K562 (cell line): ENCODE data around the gene ARF1. TPM values are rescaled to one million over a fixed set of nuclear protein-coding genes. Genes with fewer than 3 reads are reported as not detected.
A peak's percentile ranks its signal among the peaks of the same experiment; 100 is the strongest.

Experiments
- ATAC-seq: fragments of 200-7000 bp; cut with Tn5 transposase; 3 replicates; pipeline ENCODE4 v1.9.1; 2020; ENCODE audit warnings: moderate library complexity
- BruUV-seq: library from RNA; stranded (reverse); fragments of 400-500 nt; replicated peaks from 2 replicates; lab custom pipeline; 2021; lab: Mats Ljungman, UMichigan
- CTCF ChIA-PET: fragments of 300-600 bp; formaldehyde crosslinking; extraction: SDS; loops from one replicate; lab custom pipeline; 2021; ENCODE audit warnings: low intra/inter-chr PET ratio; lab: Yijun Ruan, JAX
- POLR2A ChIA-PET: fragments of 300-600, 350-650 bp; sonication (Branson Sonifier 250); formaldehyde crosslinking; extraction: SDS; loops from one replicate; lab custom pipeline; 2021; ENCODE audit warnings: antibody characterized with exemption, inconsistent platforms; lab: Yijun Ruan, JAX
- DNase-seq, 4 experiments: peaks; one replicate each; pipeline versions ENCODE4 v3.0.0 to v3.0.0-alpha.2; 2011 to 2018; ENCODE audit warnings: low spot score in 3 of 4, mixed read lengths in 3 of 4; ENCODE audit errors: extremely low read depth in 1 of 4
- FAIRE-seq: peaks from 2 replicates; lab custom pipeline; 2011; peaks lifted over from hg19 to GRCh38; lab: Jason Lieb, UNC
- H2AFZ ChIP-seq: 2 replicates; pipeline ENCODE4 v1.6.0; 2011; ENCODE audit warnings: low read depth, low read length, control low read depth, inconsistent platforms
- H3K27ac ChIP-seq: fragments of 200-600 bp; 3 replicates; pipeline ENCODE4 v1.8.0; 2011; ENCODE audit warnings: low read depth, mild to moderate bottlenecking, control low read depth, inconsistent platforms, low read length, moderate library complexity, mixed read lengths; ENCODE audit errors: extremely low read depth
- H3K27me3 ChIP-seq, 2 experiments: fragments of 300-600 bp in 1 of 2; 2 replicates in 1 of 2; 3 replicates in 1 of 2; pipeline versions ENCODE4 v1.6.0 to v1.8.0; 2011; ENCODE audit warnings: inconsistent platforms in 2 of 2, low read length in 2 of 2, mild to moderate bottlenecking in 1 of 2, mixed read lengths in 1 of 2, moderate library complexity in 1 of 2; ENCODE audit not compliant: control insufficient read depth in 2 of 2, insufficient read depth in 2 of 2
- H3K36me3 ChIP-seq: fragments of 300-600 bp; 3 replicates; pipeline ENCODE4 v1.8.0; 2011; ENCODE audit warnings: mild to moderate bottlenecking, low read length, inconsistent platforms; ENCODE audit not compliant: control insufficient read depth, insufficient read depth
- H3K4me1 ChIP-seq, 2 experiments: fragments of 200-600 bp in 1 of 2; replicated peaks in 1 of 2; 2 replicates in 1 of 2; 3 replicates in 1 of 2; pipeline versions ENCODE4 v1.5.1 to v1.8.0; 2011; ENCODE audit warnings: inconsistent platforms in 2 of 2, low read length in 2 of 2, mild to moderate bottlenecking in 1 of 2, mixed read lengths in 1 of 2, moderate library complexity in 1 of 2; ENCODE audit not compliant: control insufficient read depth in 2 of 2, insufficient read depth in 2 of 2
- H3K4me2 ChIP-seq: 2 replicates; pipeline ENCODE4 v1.6.1; 2011; ENCODE audit warnings: low read length, control low read depth, inconsistent platforms, mixed read lengths; ENCODE audit not compliant: insufficient read depth
- H3K4me3 ChIP-seq: fragments of 200-600 bp; sonication (generic), shearing (Covaris generic); 2 replicates; pipeline ENCODE4 v1.5.1; 2016; ENCODE audit warnings: control low read depth, inconsistent platforms
- H3K79me2 ChIP-seq: fragments of 200-600 bp; 3 replicates; pipeline ENCODE4 v1.8.0; 2011; ENCODE audit warnings: low read length, inconsistent platforms; ENCODE audit not compliant: control insufficient read depth, insufficient read depth
- H3K9ac ChIP-seq, 2 experiments: 2 replicates each; pipeline versions ENCODE4 v1.6.0 to v1.6.1; 2011; ENCODE audit warnings: low read depth in 2 of 2, low read length in 2 of 2, control low read depth in 1 of 2, inconsistent platforms in 1 of 2, mild to moderate bottlenecking in 1 of 2, mixed read lengths in 1 of 2; ENCODE audit not compliant: insufficient read depth in 1 of 2
- H3K9me1 ChIP-seq: one replicate; pipeline ENCODE4 v1.6.0; 2011; ENCODE audit warnings: inconsistent platforms, mild to moderate bottlenecking, low read length, moderate library complexity; ENCODE audit not compliant: control insufficient read depth, insufficient read depth
- H3K9me3 ChIP-seq: replicated peaks from 2 replicates; pipeline ENCODE4 v1.5.1; 2011; ENCODE audit warnings: low read depth, low read length, inconsistent platforms; ENCODE audit not compliant: control insufficient read depth, insufficient read depth
- H4K20me1 ChIP-seq: replicated peaks from 2 replicates; pipeline ENCODE4 v1.6.1; 2011; ENCODE audit warnings: low read length, inconsistent platforms, mixed read lengths; ENCODE audit not compliant: control insufficient read depth, insufficient read depth
- CAMTA2 ChIP-seq: fragments of 250-450 bp; sonication (Bioruptor Pico); conservative IDR thresholded peaks from 2 replicates; pipeline ENCODE4 v1.5.1; 2022
- CBFB ChIP-seq: sonication (generic); formaldehyde crosslinking; IDR thresholded peaks from 2 replicates; pipeline ENCODE4 v1.4.0; 2020; ENCODE audit warnings: mild to moderate bottlenecking, missing genetic modification reagents
- ETV6 ChIP-seq, 3 experiments: fragments of 150-350 bp in 1 of 3; sonication (generic) in 1 of 3; formaldehyde crosslinking in 1 of 3; IDR thresholded peaks; 2 replicates each; pipeline versions ENCODE4 v1.6.1 to v1.8.0; 2014 to 2022; ENCODE audit warnings: borderline replicate concordance in 2 of 3, low read depth in 2 of 3, antibody characterized with exemption in 1 of 3, low read length in 1 of 3, mild to moderate bottlenecking in 1 of 3, missing genetic modification reagents in 1 of 3
- FIP1L1 ChIP-seq: fragments of 200-400 bp; formaldehyde crosslinking; IDR thresholded peaks from 2 replicates; pipeline ENCODE4 v1.6.1; 2018; ENCODE audit warnings: mild to moderate bottlenecking, low read depth, low read length; ENCODE audit not compliant: poor library complexity, severe bottlenecking
- FOXK1 ChIP-seq: sonication (generic); formaldehyde crosslinking; IDR thresholded peaks from 2 replicates; pipeline ENCODE4 v1.8.0; 2022; ENCODE audit warnings: missing genetic modification reagents, mild to moderate bottlenecking, borderline replicate concordance
- GABPB2 ChIP-seq: fragments of 250-450 bp; sonication (Bioruptor Pico); conservative IDR thresholded peaks from 2 replicates; pipeline ENCODE4 v1.5.1; 2021; ENCODE audit warnings: mild to moderate bottlenecking
- GATAD2B ChIP-seq: fragments of 450-650 bp; IDR thresholded peaks from 2 replicates; pipeline ENCODE4 v1.6.1; 2017; ENCODE audit warnings: mild to moderate bottlenecking, borderline replicate concordance
- HMG20B ChIP-seq: fragments of 250-450 bp; sonication (Bioruptor Pico); IDR thresholded peaks from 2 replicates; pipeline ENCODE4 v1.5.0; 2021; ENCODE audit warnings: mild to moderate bottlenecking
- PCBP1 ChIP-seq: fragments of 200-400 bp; formaldehyde crosslinking; IDR thresholded peaks from 2 replicates; pipeline ENCODE4 v1.6.1; 2018; ENCODE audit warnings: mild to moderate bottlenecking, low read depth, low read length; ENCODE audit not compliant: poor library complexity, severe bottlenecking
- PHF20 ChIP-seq: fragments of 450-650 bp; IDR thresholded peaks from 2 replicates; pipeline ENCODE4 v1.6.1; 2018; ENCODE audit not compliant: partially characterized antibody
- RB1 ChIP-seq: fragments of 450-650 bp; IDR thresholded peaks from 2 replicates; pipeline ENCODE4 v1.6.1; 2017; ENCODE audit warnings: low read depth, mild to moderate bottlenecking
- RBM22 ChIP-seq: fragments of 200-400 bp; formaldehyde crosslinking; IDR thresholded peaks from 2 replicates; pipeline ENCODE4 v1.6.1; 2018; ENCODE audit warnings: low read length, low read depth; ENCODE audit not compliant: poor library complexity, severe bottlenecking
- SRSF3 ChIP-seq: fragments of 200-400 bp; formaldehyde crosslinking; IDR thresholded peaks from 2 replicates; pipeline ENCODE4 v1.6.1; 2016; ENCODE audit warnings: mild to moderate bottlenecking, low read length, moderate library complexity; ENCODE audit not compliant: insufficient read depth
- STAG1 ChIP-seq: sonication (generic); formaldehyde crosslinking; IDR thresholded peaks from 2 replicates; pipeline ENCODE4 v1.5.0; 2020; ENCODE audit warnings: missing genetic modification reagents, borderline replicate concordance
- STAT5B ChIP-seq: fragments of 250-450 bp; sonication (Bioruptor Pico); IDR thresholded peaks from 2 replicates; pipeline ENCODE4 v1.8.0; 2021; ENCODE audit warnings: mild to moderate bottlenecking, inconsistent platforms
- ZNF354B ChIP-seq: fragments of 250-450 bp; sonication (Bioruptor Pico); IDR thresholded peaks from 2 replicates; pipeline ENCODE4 v1.4.0; 2020
- ZNF561 ChIP-seq: fragments of 450-650 bp; formaldehyde crosslinking; conservative IDR thresholded peaks from 2 replicates; pipeline ENCODE4 v1.4.0; 2020; ENCODE audit warnings: mild to moderate bottlenecking, moderate library complexity
- ZNF766 ChIP-seq: fragments of 200-800 bp; sonication (Bioruptor generic); conservative IDR thresholded peaks from 2 replicates; pipeline ENCODE4 v1.6.1; 2016; ENCODE audit warnings: missing genetic modification characterization, missing compliant biosample characterization
- WGBS: fragments of 100-300 bp; shearing (Covaris generic); methylation state at CpG from one replicate; pipeline ENCODE4 v1.1.6; 2016; ENCODE audit warnings: low coverage, mixed read lengths; ENCODE audit not compliant: insufficient coverage; ENCODE audit errors: missing lambda C conversion rate; 5-methylcytosine and 5-hydroxymethylcytosine counted together
- in situ Hi-C: fragments of 300-500 bp; cut with MboI; formaldehyde crosslinking; loops from 4 replicates; pipeline ENCODE4 v1.15.0; 2018; ENCODE audit warnings: inconsistent platforms, mixed read lengths
- intact Hi-C: fragments of 100-400 bp; cut with micrococcal nuclease; formaldehyde crosslinking; loops from 2 replicates; pipeline ENCODE4 v1.14.2; 2022
- polyA plus RNA-seq, 8 experiments: library from polyadenylated mRNA; depleted of rRNA in 4 of 8; stranded (reverse) in 5 of 8; unstranded in 3 of 8; fragments of >200 nt; fragmentation: Nextera tagmentation in 2 of 8; fragmentation: Illumina TruSeq in 1 of 8; extraction: Ambion mirVana in 2 of 8; extraction: Trizol in 1 of 8; gene quantifications; 2 replicates each; pipeline versions ENCODE4 v1.2.1 to v1.2.3, GENCODE V29; 2011 to 2014; ENCODE audit warnings: inconsistent platforms in 1 of 8, missing spikeins in 1 of 8
- total RNA-seq, 7 experiments: library from RNA; depleted of rRNA in 6 of 7; stranded (reverse); fragments of >200 nt in 6 of 7; fragmentation: Illumina TruSeq in 2 of 7; extraction: Trizol in 2 of 7; gene quantifications; 2 replicates each; pipeline versions ENCODE4 v1.2.1 to v1.2.3, GENCODE V29; 2011 to 2021; ENCODE audit warnings: low replicate concordance in 1 of 7
- TF ChIP-seq, protein P1 (sequence below): sonication (generic); formaldehyde crosslinking; IDR thresholded peaks from 2 replicates; pipeline ENCODE4 v1.8.0; 2023; ENCODE audit warnings: mild to moderate bottlenecking, missing genetic modification reagents
- TF ChIP-seq, protein P2 (sequence below): fragments of 250-450 bp; sonication (Bioruptor Pico); IDR thresholded peaks from 2 replicates; pipeline ENCODE4 v1.8.0; 2021; ENCODE audit warnings: moderate library complexity, mild to moderate bottlenecking, inconsistent platforms
- TF ChIP-seq, protein P3 (sequence below): fragments of 250-450 bp; sonication (Bioruptor Pico); IDR thresholded peaks from 2 replicates; pipeline ENCODE4 v1.4.0; 2020; ENCODE audit warnings: mild to moderate bottlenecking, moderate library complexity

ARF1 gene
- total and polyA plus RNA-seq, 9 of the 15 experiments (the other 6 are each of a cell fraction or from before 2014, with no cell fraction given) = 69.8 to 593 (median 325) TPM

DNA sequence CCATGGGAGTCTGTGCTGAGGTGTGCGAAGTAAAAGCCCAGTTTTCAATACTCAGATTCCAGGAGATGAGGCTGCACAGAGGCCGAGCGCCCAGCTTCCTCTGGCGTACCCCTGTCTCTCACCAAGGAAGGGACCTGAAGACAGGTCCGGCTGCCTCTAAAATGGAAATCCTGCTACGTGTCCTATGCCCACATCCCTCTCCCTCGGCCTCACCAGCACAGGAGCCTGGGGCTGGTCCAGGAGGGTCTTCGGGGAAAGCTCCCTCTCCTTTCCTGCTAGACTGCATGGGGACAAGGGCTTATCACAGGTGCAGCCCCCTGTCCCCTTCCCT, 26.2 kb downstream of the ARF1 start:
- no TSS peak for BruUV-seq
- H3K4me1 ChIP-seq = peaks cover 20 to 47% of the 10 kb centered on the region in 2 experiments; a peak in 4 of 5 replicates
- peaks cover 33% of the 10 kb centered on the region for H3K79me2 ChIP-seq
- ChIA-PET CTCF (no interaction called here), POLR2A (interaction anchor here (0.6 to 1.9 kb wide), 4 partner anchors 10 to 160 kb away, joined by 3 to 8 read pairs (median 4); no protein-coding TSS in a partner anchor)
- in situ Hi-C loops = no loop called here
- peak overlapping the region; percentile 77 for H3K27ac ChIP-seq
- peak overlapping the region; percentile 97 for H3K4me2 ChIP-seq
- no peaks in the 10 kb centered on the region for H3K9me1 ChIP-seq
- peak overlapping the region; percentile 86 to 99 for H3K9ac ChIP-seq
- DNase-seq (no peak), FAIRE-seq (no peak), ATAC-seq (no peak; the same call in 2 of the 3 replicates)
- H4K20me1 ChIP-seq = no peaks in the 10 kb centered on the region
- peaks cover 29% of the 10 kb centered on the region; the same call in 2 of the 3 replicates for H3K36me3 ChIP-seq
- intact Hi-C loops = no loop called here
- H2AFZ ChIP-seq = peak overlapping the region; percentile 94
- peak overlapping the region; percentile 81 for H3K4me3 ChIP-seq
- WGBS = under 1% methylated on average over 8 of the region's 8 CpGs
- H3K27me3 ChIP-seq = no peaks in the 10 kb centered on the region
- H3K9me3 ChIP-seq = peaks cover 4% of the 10 kb centered on the region; the same call in 1 of the 2 replicates
- no peak for TF ChIP-seq RB1
- no peak for TF ChIP-seq ZNF354B (CRISPR knock-in tag)
- TF ChIP-seq FIP1L1 = no peak
- TF ChIP-seq HMG20B (CRISPR knock-in tag) = no peak
- TF ChIP-seq GATAD2B = no peak
- TF ChIP-seq ZNF561 = no peak
- TF ChIP-seq CAMTA2 = no peak
- no peak for TF ChIP-seq PHF20
- TF ChIP-seq, protein P1, sequence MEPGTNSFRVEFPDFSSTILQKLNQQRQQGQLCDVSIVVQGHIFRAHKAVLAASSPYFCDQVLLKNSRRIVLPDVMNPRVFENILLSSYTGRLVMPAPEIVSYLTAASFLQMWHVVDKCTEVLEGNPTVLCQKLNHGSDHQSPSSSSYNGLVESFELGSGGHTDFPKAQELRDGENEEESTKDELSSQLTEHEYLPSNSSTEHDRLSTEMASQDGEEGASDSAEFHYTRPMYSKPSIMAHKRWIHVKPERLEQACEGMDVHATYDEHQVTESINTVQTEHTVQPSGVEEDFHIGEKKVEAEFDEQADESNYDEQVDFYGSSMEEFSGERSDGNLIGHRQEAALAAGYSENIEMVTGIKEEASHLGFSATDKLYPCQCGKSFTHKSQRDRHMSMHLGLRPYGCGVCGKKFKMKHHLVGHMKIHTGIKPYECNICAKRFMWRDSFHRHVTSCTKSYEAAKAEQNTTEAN (CRISPR knock-in tag) = peak; percentile 75; the same call in 1 of the 2 replicates
- 0 out of 2 replicates have a peak, but pooled peaks have one; percentile 62 for TF ChIP-seq SRSF3
- TF ChIP-seq ZNF766 (CRISPR knock-in tag) = no peak
- TF ChIP-seq, protein P2, sequence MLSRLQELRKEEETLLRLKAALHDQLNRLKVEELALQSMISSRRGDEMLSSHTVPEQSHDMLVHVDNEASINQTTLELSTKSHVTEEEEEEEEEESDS (CRISPR knock-in tag) = no peak
- no peak for TF ChIP-seq STAT5B (CRISPR knock-in tag)
- no peak for TF ChIP-seq PCBP1
- peak; percentile 36; the same call in 1 of the 2 replicates for TF ChIP-seq STAG1
- TF ChIP-seq RBM22 = no peak
- TF ChIP-seq GABPB2 = no peak
- peak; percentile 94 for TF ChIP-seq FOXK1 (CRISPR knock-in tag)
- no peak for TF ChIP-seq ETV6 (IDR thresholded peaks at IDR 0.05; ENCODE audit: borderline replicate concordance in 1 of 2, low read depth in 2 of 2, low read length in 1 of 2)
- 0 out of 2 replicates have a peak, but pooled peaks have one; percentile 28 for TF ChIP-seq ETV6 (CRISPR knock-in tag; IDR thresholded peaks at IDR 0.05; ENCODE audit: borderline replicate concordance)
- TF ChIP-seq CBFB = 0 out of 2 replicates have a peak, but pooled peaks have one; percentile 45
- TF ChIP-seq, protein P3, sequence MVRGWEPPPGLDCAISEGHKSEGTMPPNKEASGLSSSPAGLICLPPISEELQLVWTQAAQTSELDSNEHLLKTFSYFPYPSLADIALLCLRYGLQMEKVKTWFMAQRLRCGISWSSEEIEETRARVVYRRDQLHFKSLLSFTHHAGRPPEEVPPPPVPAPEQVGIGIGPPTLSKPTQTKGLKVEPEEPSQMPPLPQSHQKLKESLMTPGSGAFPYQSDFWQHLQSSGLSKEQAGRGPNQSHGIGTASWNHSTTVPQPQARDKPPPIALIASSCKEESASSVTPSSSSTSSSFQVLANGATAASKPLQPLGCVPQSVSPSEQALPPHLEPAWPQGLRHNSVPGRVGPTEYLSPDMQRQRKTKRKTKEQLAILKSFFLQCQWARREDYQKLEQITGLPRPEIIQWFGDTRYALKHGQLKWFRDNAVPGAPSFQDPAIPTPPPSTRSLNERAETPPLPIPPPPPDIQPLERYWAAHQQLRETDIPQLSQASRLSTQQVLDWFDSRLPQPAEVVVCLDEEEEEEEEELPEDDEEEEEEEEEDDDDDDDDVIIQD = no peak
